GM10266 (cell line): ENCODE data around the gene ZNF500.

Experiments
- DNase-seq: peaks from one replicate; pipeline ENCODE4 v3.0.0; 2012; ENCODE audit errors: extremely low spot score
- CTCF ChIP-seq: IDR thresholded peaks from 2 replicates; pipeline ENCODE4 v1.5.1; 2012; ENCODE audit warnings: mild to moderate bottlenecking, low read depth; ENCODE audit not compliant: control insufficient read depth, insufficient read depth; ENCODE audit errors: missing control alignments

Gene ZNF500

DNA sequence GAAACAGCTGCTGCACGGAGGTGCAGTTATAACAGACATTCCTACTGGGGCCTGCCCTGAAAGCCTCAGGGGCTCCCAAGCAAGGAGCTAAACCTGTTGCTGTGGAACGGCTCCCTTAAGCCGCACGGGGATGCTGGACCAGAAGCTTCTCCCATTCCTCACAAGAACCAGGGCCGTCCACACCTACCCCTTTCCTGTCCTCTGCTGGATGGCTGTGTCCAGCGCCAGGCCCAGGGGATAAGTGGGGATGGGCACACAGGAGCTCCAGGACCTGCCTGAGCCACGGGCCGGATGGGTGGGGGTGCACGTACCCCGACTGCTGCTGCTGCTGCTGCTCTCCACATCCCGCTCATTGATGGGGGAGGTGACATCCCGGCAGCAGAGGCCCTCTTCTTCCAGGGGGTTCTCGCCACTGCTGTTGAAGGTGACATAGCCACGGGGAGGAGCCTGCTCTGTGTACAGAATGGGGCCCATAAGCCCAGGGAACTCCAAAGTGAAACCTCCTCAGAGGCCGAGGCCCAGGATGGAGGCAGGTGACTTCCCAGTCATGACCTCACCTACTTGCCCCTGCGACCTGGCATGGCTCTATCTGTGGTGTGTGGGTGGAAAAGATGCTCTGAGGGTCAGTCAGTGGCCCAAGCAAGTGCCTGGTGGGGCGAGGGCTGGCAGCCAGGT lies 65.0 kb downstream of the ZNF500 start:
- no peak for DNase-seq
- TF ChIP-seq CTCF = no peak

GRCh38 chr16:4700997-4701743 lies 65.8 kb downstream of the ZNF500 start:
- no peak for TF ChIP-seq CTCF
- no peak for DNase-seq

GRCh38 chr16:4700380-4700996 lies 66.5 kb downstream of the ZNF500 start:
- no peak for TF ChIP-seq CTCF
- no peak for DNase-seq

DNA sequence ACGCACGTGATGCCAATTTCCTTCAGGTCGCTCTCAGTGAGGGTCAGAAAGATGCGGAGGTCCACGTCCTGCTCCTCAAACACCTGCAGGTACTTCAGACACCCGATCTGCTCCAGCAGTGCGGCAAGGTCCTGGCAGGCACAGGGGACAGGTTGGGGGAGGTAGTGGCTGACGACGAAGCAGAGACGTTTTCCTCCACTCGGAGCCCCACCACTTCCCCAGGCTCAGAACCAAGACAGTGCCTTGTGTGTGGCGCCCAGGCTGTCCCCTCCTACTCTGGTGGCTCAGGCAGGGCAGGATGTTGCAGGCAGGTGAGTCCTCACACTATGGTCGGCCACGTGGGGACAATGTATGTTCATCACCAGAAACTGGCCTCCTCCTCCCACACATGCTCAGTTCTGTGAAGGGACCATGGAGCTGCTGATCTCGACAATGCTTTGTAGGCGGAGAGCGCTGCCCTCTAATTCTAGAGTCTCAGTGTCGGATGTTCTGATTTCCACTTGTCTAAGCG lies 67.9 kb downstream of the ZNF500 start:
- DNase-seq = no peak
- no peak for TF ChIP-seq CTCF

- DNase-seq = no peak
- no peak for TF ChIP-seq CTCF
Measured at GRCh38 chr16:4698321-4699045, 68.5 kb downstream of the ZNF500 start.
